ENCODE data around the gene WDR54.
A peak's percentile ranks its signal among the peaks of the same experiment; 100 is the strongest.
"Not testable (repeated sequence)": the region's sequence is repeated elsewhere in the genome, so short reads cannot be mapped to it uniquely, and the experiment has no call there.

Gene WDR54

DNA sequence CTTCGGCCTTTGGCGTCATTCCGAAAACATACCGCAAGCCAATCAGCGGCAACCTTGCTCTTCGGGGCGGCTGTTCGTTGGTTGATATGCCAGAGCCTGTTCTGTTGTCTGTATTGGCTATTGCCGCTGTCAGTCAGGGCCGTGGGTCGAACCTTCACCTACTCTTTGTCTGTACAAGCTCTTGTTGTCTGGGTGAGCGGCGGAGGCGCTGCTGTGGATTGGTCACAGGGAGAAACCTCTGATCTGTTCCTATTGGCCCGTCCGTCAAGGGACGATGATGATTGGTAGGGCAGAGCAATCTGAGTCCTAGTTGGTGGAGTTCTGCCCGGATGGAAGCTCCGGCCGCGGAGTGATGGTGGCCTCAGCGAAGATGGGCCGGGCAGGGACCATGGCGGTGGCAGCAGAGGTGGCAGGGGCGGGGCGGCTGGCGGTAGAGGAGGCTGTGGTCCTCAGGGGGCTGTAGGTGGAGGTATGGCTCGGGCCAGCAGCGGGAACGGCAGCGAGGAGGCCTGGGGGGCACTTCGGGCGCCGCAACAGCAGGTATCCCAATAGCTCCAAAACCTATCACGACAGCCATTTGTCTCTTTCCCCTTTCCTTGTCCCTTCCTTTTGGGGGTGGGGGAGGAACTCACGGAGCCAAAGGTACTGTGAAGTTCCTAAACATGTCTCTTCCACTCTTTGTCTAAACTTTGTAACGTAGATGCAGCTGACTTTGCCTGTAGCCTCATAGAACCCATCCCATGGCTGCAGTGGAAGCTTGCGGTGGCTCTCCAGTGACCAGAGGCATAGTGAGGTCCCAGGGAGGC is 36.8 kb downstream of the WDR54 start, which contains the start of gene WBP1:
TSS of gene WBP1 (plus strand) at position 307 of the 806 bp plus-strand sequence. CDS start at position 472, 165 bp downstream.
- peak; percentile 99 for DNase-seq

- no peak for DNase-seq
Observed at GRCh38 chr2:74458938-74459363, 37.4 kb downstream of the WDR54 start.

GRCh38 chr2:74459503-74460118 is 38.1 kb downstream of the WDR54 start:
- not testable (repeated sequence) for DNase-seq

GRCh38 chr2:74460187-74460586 is 38.7 kb downstream of the WDR54 start:
- DNase-seq: not testable (repeated sequence)

DNA sequence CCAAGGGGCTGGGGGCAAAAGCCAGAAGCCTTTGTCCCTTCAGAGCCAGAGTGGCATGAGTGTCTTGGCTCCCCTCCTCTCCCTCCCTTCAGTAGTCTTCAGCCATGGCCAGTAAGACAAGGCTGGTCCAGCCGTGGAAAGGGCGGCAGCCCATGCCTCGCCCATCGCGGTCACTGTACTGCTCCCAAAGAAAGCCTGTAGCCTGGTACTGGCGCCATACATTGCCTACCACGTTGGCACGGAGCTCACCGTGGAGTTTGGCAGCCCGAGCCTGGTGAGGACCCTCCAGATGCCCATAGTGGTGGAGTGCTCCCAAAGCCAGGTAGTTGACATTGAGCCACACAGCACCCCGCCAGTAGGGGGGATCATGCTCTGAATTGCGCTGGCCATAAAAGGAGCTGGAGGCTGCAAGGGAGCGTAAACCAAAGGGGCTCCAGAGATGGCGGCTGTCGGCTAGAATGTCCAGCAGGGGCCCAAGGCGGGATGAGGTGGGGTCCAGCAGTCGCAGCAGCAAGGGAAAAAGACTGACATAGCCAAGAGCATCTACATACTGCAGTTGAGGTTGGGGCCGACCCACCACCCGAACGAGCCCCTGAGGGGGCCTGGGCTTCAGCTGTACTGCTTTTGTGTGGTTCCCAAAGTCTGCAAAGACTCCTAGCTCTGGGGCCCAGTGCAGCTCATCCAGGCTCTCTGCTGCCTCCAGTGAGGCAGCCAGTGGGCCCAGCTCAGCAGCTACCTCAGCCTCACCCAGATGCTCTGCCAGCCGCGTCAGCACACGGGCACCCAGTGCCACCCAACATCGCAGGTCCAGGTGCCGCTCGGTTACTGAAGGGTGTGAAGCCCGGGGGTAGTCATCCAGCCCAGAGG is 39.9 kb downstream of the WDR54 start:
- DNase-seq: no peak

DNA sequence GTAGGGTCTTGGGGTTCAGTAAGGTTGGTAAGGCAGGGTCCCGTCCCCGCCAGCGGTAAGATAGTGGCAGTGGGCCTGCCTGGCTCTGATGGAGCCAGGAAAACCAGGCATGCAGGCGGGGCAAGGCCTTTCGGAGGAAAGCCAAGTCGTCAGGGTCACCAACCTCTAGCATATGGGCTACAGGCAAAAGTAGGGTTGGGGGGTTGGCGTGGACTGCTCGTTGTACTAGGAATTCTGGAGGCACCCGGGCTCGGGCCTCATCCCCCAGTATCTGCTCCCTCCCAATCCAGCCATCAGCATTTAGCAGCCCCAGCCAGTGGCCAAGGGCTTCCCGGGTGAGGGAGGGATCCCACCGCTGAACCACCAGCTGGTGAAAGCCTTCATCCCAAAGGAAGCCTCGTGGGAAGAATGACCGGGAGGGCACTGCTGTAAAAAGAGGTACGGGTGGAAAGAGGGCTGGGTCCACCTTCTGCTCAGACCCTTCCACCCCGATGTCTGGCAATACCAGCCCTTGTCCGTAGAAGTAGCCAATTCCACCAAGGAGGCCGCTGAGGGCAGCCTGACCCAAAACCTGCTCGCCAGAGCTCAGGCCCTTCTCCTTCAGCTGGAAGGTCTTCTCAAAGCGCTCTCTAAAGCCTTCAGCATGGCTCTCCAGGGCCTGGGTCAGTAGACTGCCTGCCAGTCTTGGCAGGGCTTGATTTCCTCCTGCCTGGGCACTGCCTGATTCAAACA is 40.7 kb downstream of the WDR54 start:
- no peak for DNase-seq

DNA sequence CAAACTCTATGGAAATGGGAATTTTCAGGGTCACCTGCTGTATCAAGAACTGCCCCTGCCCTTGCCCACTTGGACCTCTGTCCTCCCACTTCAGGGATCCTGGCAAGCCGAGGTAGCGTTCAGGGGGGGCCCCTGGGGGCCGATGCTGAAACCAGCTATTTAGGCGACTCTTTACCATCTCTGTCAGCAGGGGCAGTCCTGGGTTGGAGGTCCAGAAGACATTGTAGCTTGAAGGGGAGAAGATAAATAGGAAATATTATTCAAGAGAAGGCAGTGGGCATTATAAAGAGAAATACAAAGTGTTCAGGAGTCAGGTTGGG is 41.2 kb downstream of the WDR54 start:
- DNase-seq: no peak

DNA sequence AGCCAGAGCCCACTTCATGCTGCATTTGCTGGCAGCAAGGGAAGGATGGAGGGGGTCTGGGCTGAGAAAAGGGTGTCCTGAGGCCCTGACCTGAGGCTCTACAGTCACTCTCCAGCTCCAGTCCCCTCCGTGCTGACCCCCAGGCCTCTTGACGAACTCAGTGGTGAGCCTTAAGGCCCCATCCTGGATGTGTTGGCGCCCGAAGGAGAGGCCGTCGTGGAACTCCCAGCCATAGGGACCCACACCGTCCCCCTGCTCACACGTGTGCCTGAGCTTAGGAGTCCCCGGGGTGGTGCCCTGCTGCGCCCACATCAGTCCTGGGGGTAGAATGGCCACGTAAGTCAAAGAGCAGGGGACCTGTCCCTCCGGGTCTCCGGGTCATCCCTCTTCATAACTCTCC is 42.9 kb downstream of the WDR54 start:
- no peak for DNase-seq

DNA sequence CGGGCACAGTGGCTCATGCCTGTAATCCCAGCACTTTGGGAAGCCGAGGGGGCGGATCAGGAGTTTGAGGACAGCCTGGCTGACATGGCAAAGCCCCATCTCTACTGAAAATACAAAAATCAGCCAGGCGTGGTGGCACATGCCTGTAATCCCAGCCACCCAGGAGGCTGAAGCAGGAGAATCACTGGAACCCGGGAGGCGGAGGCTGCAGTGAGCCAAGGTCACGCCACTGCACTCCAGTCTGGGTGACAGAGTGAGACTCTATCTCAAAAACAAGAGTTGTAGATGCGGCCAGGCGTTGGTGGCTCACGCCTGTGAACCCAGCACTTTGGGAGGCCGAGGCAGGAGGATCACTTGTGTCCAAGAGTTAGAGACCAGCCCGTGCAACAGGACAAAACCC is 49.2 kb downstream of the WDR54 start:
- DNase-seq: not testable (repeated sequence)

- no peak for DNase-seq
Observed at GRCh38 chr2:74471332-74472065, 50.0 kb downstream of the WDR54 start.

DNA sequence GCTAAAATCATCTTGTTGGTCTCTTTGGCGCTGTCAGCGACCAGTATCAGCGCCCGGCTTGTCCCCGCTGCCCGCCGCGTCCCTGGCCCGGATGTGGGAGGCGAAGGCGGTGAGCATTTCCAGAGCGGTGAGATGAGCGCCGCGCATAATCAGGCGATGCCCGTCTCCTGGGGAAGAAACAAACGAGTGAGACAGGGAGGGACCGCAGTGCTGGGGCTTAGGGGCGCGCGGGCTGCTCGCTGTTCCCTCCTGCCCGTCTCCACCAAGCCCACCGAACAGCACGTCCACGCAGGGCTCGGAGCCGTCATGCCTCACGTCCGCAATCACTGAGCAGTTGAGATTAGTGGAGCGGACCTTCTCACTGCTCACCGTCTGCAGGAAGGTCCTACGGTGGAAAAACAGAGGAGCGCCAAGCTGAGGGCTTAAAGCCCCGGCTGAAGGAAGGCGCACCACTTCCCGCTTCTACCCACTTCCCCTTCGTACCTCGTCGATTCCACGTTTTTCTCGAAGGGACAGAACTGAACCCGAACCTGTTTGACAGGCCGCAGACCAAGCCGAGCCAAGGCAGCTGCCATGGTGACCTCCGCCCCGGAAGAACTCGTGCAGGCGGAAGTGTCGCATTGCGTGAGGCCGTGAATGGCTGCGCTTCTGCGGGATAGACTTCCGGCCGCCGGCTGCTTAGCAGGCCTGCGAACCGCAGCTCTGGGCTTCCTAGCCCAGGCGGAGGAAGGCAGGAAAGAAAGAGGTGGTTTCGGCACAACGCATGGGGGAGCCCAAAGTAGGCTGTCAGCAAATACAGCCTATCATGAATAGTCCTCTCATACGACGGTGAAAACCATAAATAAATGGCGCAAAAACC is 50.8 kb downstream of the WDR54 start, which contains the start of gene MRPL53:
TSS of gene MRPL53 (minus strand) at position 595 of the 859 bp plus-strand sequence. CDS start at position 575, 20 bp downstream.
- peak; percentile 87 for DNase-seq

GRCh38 chr2:74472945-74473258 is 51.4 kb downstream of the WDR54 start:
- no peak for DNase-seq

GRCh38 chr2:74474481-74474880 is 53.0 kb downstream of the WDR54 start:
- DNase-seq: no peak

- DNase-seq: no peak
Observed at GRCh38 chr2:74474899-74475298, 53.4 kb downstream of the WDR54 start.
